Glutamatergic neuron (in vitro differentiated cells): ENCODE results near the gene ATN1. TPM values are rescaled to one million over a fixed set of nuclear protein-coding genes. Genes with fewer than 3 reads are reported as not detected.

Experiments used
- DNase-seq: peaks from one replicate; pipeline ENCODE4 v3.0.0; 2022
- H3K27ac Mint-ChIP-seq: one replicate; pipeline ENCODE4 v1.8.0; 2020; ENCODE audit warnings: mild to moderate bottlenecking, mixed read lengths, inconsistent platforms; ENCODE audit not compliant: unreplicated experiment
- H3K27me3 Mint-ChIP-seq: one replicate; pipeline ENCODE4 v1.8.0; 2020; ENCODE audit warnings: mild to moderate bottlenecking, moderate library complexity, mixed read lengths, inconsistent platforms; ENCODE audit not compliant: unreplicated experiment
- H3K36me3 Mint-ChIP-seq: one replicate; pipeline ENCODE4 v1.8.0; 2020; ENCODE audit warnings: mild to moderate bottlenecking, mixed read lengths, inconsistent platforms; ENCODE audit not compliant: unreplicated experiment
- H3K4me1 Mint-ChIP-seq: one replicate; pipeline ENCODE4 v1.8.0; 2020; ENCODE audit warnings: mild to moderate bottlenecking, low read depth, mixed read lengths, inconsistent platforms; ENCODE audit not compliant: unreplicated experiment
- H3K4me3 Mint-ChIP-seq: one replicate; pipeline ENCODE4 v1.8.0; 2020; ENCODE audit warnings: mild to moderate bottlenecking, mixed read lengths, inconsistent platforms; ENCODE audit not compliant: unreplicated experiment
- H3K9me3 Mint-ChIP-seq: one replicate; pipeline ENCODE4 v1.8.0; 2020; ENCODE audit warnings: mild to moderate bottlenecking, moderate library complexity, mixed read lengths, inconsistent platforms; ENCODE audit not compliant: unreplicated experiment
- CTCF ChIP-seq: fragments of 200-600 bp; sonication (generic); IDR thresholded peaks from one replicate; pipeline ENCODE4 v1.5.0; 2021; ENCODE audit not compliant: partially characterized antibody, unreplicated experiment
- total RNA-seq: library from RNA; stranded (reverse); fragmentation: NEBNext Ultra II Directional; extraction: Animal tissue kit (Norgen Biotek cat#: 25700); gene quantifications from one replicate; pipeline ENCODE4 v1.2.1, GENCODE V29; 2021; ENCODE audit not compliant: unreplicated experiment

The ATN1 gene
- total RNA-seq, 1 donor from 2014 or later, result 94.6 TPM

GRCh38 chr12:6936636-6937480, 9.1 kb downstream of the ATN1 start:
- Mint-ChIP-seq H3K4me3 (peak overlapping the region; percentile 49), H3K36me3 (peaks cover 13% of the 10 kb centered on the region), H3K4me1 (peaks cover 5% of the 10 kb centered on the region), H3K27ac (no peak overlapping the region), H3K9me3 (peaks cover 20% of the 10 kb centered on the region), H3K27me3 (peaks cover 18% of the 10 kb centered on the region)
- no peak for DNase-seq
- TF ChIP-seq CTCF, result no peak

- peak; percentile 93 for TF ChIP-seq CTCF
- peak; percentile 91 for DNase-seq
- H3K27ac Mint-ChIP-seq, result peak overlapping the region; percentile 75
- H3K4me1 Mint-ChIP-seq, result peaks cover 5% of the 10 kb centered on the region
- H3K36me3 Mint-ChIP-seq, result peaks cover 13% of the 10 kb centered on the region
- peak overlapping the region; percentile 76 for H3K4me3 Mint-ChIP-seq
- peaks cover 24% of the 10 kb centered on the region for H3K27me3 Mint-ChIP-seq
- peaks cover 24% of the 10 kb centered on the region for H3K9me3 Mint-ChIP-seq
Measured at GRCh38 chr12:6937481-6938352, 10.0 kb downstream of the ATN1 start.

- TF ChIP-seq CTCF, result peak; percentile 33
- Mint-ChIP-seq H3K4me1 (peaks cover 5% of the 10 kb centered on the region), H3K4me3 (peak overlapping the region; percentile 81), H3K27ac (peak overlapping the region; percentile 85), H3K9me3 (peaks cover 30% of the 10 kb centered on the region), H3K36me3 (peaks cover 13% of the 10 kb centered on the region), H3K27me3 (peaks cover 26% of the 10 kb centered on the region)
- no peak for DNase-seq
Measured at GRCh38 chr12:6938353-6939190, 10.8 kb downstream of the ATN1 start.

- H3K4me3 Mint-ChIP-seq, result peak overlapping the region; percentile 81
- no peak for DNase-seq
- no peak for TF ChIP-seq CTCF
- H3K9me3 Mint-ChIP-seq, result peaks cover 34% of the 10 kb centered on the region
- H3K27ac Mint-ChIP-seq, result peak overlapping the region; percentile 85
- peaks cover 7% of the 10 kb centered on the region for H3K4me1 Mint-ChIP-seq
- peaks cover 13% of the 10 kb centered on the region for H3K36me3 Mint-ChIP-seq
- peaks cover 29% of the 10 kb centered on the region for H3K27me3 Mint-ChIP-seq
Measured at GRCh38 chr12:6939191-6939540, 11.4 kb downstream of the ATN1 start.
